H1 (cell line): ENCODE data around the gene MXRA7. TPM values are rescaled to one million over a fixed set of nuclear protein-coding genes. Genes with fewer than 3 reads are reported as not detected.

Source experiments
- CTCF ChIA-PET: fragments of 300-600 bp; sonication (Branson Sonifier 250); formaldehyde crosslinking; loops from one replicate; lab custom pipeline; 2021; ENCODE audit not compliant: partially characterized antibody; lab: Charles Lee
- POLR2A ChIA-PET: fragments of 300-600 bp; sonication (Branson Sonifier 250); formaldehyde crosslinking; loops from one replicate; lab custom pipeline; 2021; ENCODE audit warnings: inconsistent platforms; ENCODE audit not compliant: partially characterized antibody; lab: Charles Lee
- DNase-seq, 2 experiments: peaks; one replicate each; pipeline versions ENCODE4 v3.0.0 to v3.0.0-alpha.2; 2010 to 2022; ENCODE audit warnings: low spot score in 2 of 2, low read depth in 1 of 2, mixed read lengths in 1 of 2
- FAIRE-seq: peaks from 2 replicates; lab custom pipeline; 2011; peaks lifted over from hg19 to GRCh38; lab: Jason Lieb, UNC
- H2AFZ ChIP-seq: 2 replicates; pipeline ENCODE4 v1.8.1; 2012; ENCODE audit warnings: low read length, inconsistent platforms
- H2AK5ac ChIP-seq: 2 replicates; pipeline ENCODE4 v1.6.1; 2013; ENCODE audit warnings: low read depth, low read length
- H2BK120ac ChIP-seq: replicated peaks from 2 replicates; pipeline ENCODE3; 2013; ENCODE audit warnings: low read depth, low read length, inconsistent platforms
- H2BK12ac ChIP-seq: 2 replicates; pipeline ENCODE4 v1.6.1; 2013; ENCODE audit warnings: low read depth, low read length
- H2BK15ac ChIP-seq: 2 replicates; pipeline ENCODE4 v1.6.1; 2013; ENCODE audit warnings: low read length
- H2BK20ac ChIP-seq: 2 replicates; pipeline ENCODE4 v1.6.1; 2013; ENCODE audit warnings: low read length
- H2BK5ac ChIP-seq: 2 replicates; pipeline ENCODE4 v1.6.1; 2013; ENCODE audit warnings: low read depth, low read length
- H3K14ac ChIP-seq: 2 replicates; pipeline ENCODE4 v1.6.1; 2013; ENCODE audit warnings: inconsistent platforms; ENCODE audit not compliant: insufficient read length
- H3K18ac ChIP-seq: 2 replicates; pipeline ENCODE4 v1.6.1; 2013; ENCODE audit warnings: low read length; ENCODE audit errors: extremely low read depth
- H3K23ac ChIP-seq: 2 replicates; pipeline ENCODE4 v1.6.1; 2013; ENCODE audit warnings: inconsistent platforms; ENCODE audit not compliant: insufficient read length
- H3K23me2 ChIP-seq: 2 replicates; pipeline ENCODE4 v1.6.1; 2013; ENCODE audit warnings: low read depth, low read length
- H3K27ac ChIP-seq: 2 replicates; pipeline ENCODE4 v1.6.1; 2011; ENCODE audit warnings: low read depth, low read length, inconsistent platforms
- H3K27me3 ChIP-seq, 4 experiments: replicated peaks in 1 of 4; 1 replicate in 1 of 4; 2 replicates in 3 of 4; pipeline versions ENCODE4 v1.6.1 to v1.8.1; 2011 to 2013; ENCODE audit warnings: low read length in 3 of 4, mild to moderate bottlenecking in 3 of 4, inconsistent platforms in 2 of 4, mixed read lengths in 2 of 4, moderate library complexity in 1 of 4; ENCODE audit not compliant: control insufficient read depth in 3 of 4, insufficient read depth in 3 of 4; ENCODE audit errors: extremely low read depth in 1 of 4
- H3K36me3 ChIP-seq, 4 experiments: 2 replicates each; pipeline versions ENCODE4 v1.6.1 to v1.8.1; 2011 to 2013; ENCODE audit warnings: mild to moderate bottlenecking in 4 of 4, low read length in 3 of 4, moderate library complexity in 2 of 4, control low read depth in 1 of 4, inconsistent platforms in 1 of 4; ENCODE audit not compliant: insufficient read depth in 4 of 4, control insufficient read depth in 2 of 4
- H3K4ac ChIP-seq: replicated peaks from 2 replicates; pipeline ENCODE3; 2013; ENCODE audit warnings: low read length, low read depth, mixed read lengths, inconsistent platforms; ENCODE audit not compliant: insufficient read length
- H3K4me1 ChIP-seq, 4 experiments: replicated peaks in 1 of 4; 1 replicate in 1 of 4; 2 replicates in 3 of 4; pipeline versions ENCODE4 v1.6.1 to v1.8.1; 2011 to 2013; ENCODE audit warnings: low read length in 3 of 4, inconsistent platforms in 2 of 4, mixed read lengths in 1 of 4; ENCODE audit not compliant: insufficient read depth in 4 of 4, control insufficient read depth in 3 of 4
- H3K4me2 ChIP-seq, 2 experiments: 2 replicates each; pipeline versions ENCODE4 v1.6.1 to v1.8.1; 2011 to 2013; ENCODE audit warnings: low read depth in 2 of 2, low read length in 2 of 2, control low read depth in 1 of 2, inconsistent platforms in 1 of 2, mild to moderate bottlenecking in 1 of 2; ENCODE audit not compliant: insufficient read depth in 1 of 2
- H3K4me3 ChIP-seq, 4 experiments: fragments of 200-600, 300-600 bp in 1 of 4; sonication (generic), shearing (Covaris generic), sonication (Bioruptor Twin) in 1 of 4; 2 replicates each; pipeline versions ENCODE4 v1.5.1 to v1.8.1; 2011 to 2016; ENCODE audit warnings: low read length in 4 of 4, low read depth in 3 of 4, control low read depth in 2 of 4, inconsistent platforms in 2 of 4, mild to moderate bottlenecking in 2 of 4, mixed read lengths in 1 of 4, moderate library complexity in 1 of 4; ENCODE audit not compliant: insufficient read depth in 2 of 4; ENCODE audit errors: extremely low read depth in 1 of 4
- H3K56ac ChIP-seq: replicated peaks from 2 replicates; pipeline ENCODE3; 2013; ENCODE audit warnings: low read depth, mild to moderate bottlenecking, mixed read lengths, low read length, inconsistent platforms; ENCODE audit not compliant: insufficient read length
- H3K79me1 ChIP-seq: 2 replicates; pipeline ENCODE4 v1.6.1; 2013; ENCODE audit warnings: low read depth, low read length, control low read depth
- H3K79me2 ChIP-seq, 2 experiments: 2 replicates each; pipeline versions ENCODE4 v1.6.1 to v1.8.1; 2012 to 2013; ENCODE audit warnings: low read length in 2 of 2, mild to moderate bottlenecking in 2 of 2, inconsistent platforms in 1 of 2; ENCODE audit not compliant: insufficient read depth in 2 of 2, control insufficient read depth in 1 of 2
- H3K9ac ChIP-seq, 4 experiments: replicated peaks in 1 of 4; 1 replicate in 1 of 4; 2 replicates in 3 of 4; pipeline versions ENCODE4 v1.6.1 to v1.8.1; 2011 to 2013; ENCODE audit warnings: low read depth in 3 of 4, low read length in 3 of 4, control low read depth in 2 of 4, mild to moderate bottlenecking in 2 of 4, moderate library complexity in 2 of 4, inconsistent platforms in 1 of 4; ENCODE audit errors: extremely low read depth in 1 of 4
- H3K9me3 ChIP-seq, 2 experiments: 2 replicates each; pipeline versions ENCODE4 v1.6.1 to v1.8.1; 2012 to 2013; ENCODE audit warnings: mild to moderate bottlenecking in 2 of 2, moderate library complexity in 2 of 2, control low read depth in 1 of 2, inconsistent platforms in 1 of 2, low read depth in 1 of 2, low read length in 1 of 2, mixed read lengths in 1 of 2; ENCODE audit not compliant: insufficient read depth in 2 of 2
- H4K20me1 ChIP-seq, 2 experiments: replicated peaks in 1 of 2; 2 replicates each; pipeline versions ENCODE3 to v1.8.1; 2011 to 2013; ENCODE audit warnings: inconsistent platforms in 2 of 2, low read length in 2 of 2, mild to moderate bottlenecking in 1 of 2; ENCODE audit not compliant: insufficient read depth in 2 of 2, control insufficient read depth in 1 of 2
- H4K5ac ChIP-seq: 2 replicates; pipeline ENCODE4 v1.6.1; 2013; ENCODE audit warnings: low read length, low read depth, mixed read lengths, inconsistent platforms; ENCODE audit not compliant: insufficient read length
- H4K8ac ChIP-seq: 2 replicates; pipeline ENCODE4 v1.8.0; 2013; ENCODE audit warnings: mild to moderate bottlenecking, moderate library complexity, low read length, inconsistent platforms; ENCODE audit not compliant: insufficient read depth; ENCODE audit errors: extremely low read depth
- H4K91ac ChIP-seq: replicated peaks from 2 replicates; pipeline ENCODE3; 2013; ENCODE audit warnings: low read length, mixed read lengths, inconsistent platforms; ENCODE audit not compliant: insufficient read length
- CBX5 ChIP-seq: fragments of 300-800, 300-1000 bp; sonication (generic); IDR thresholded peaks from 2 replicates; pipeline ENCODE4 v1.7.1; 2016; ENCODE audit warnings: antibody characterized with exemption, low read length, low read depth
- CTBP2 ChIP-seq: IDR thresholded peaks from 2 replicates; pipeline ENCODE4 v1.7.0; 2011; ENCODE audit warnings: borderline replicate concordance, mild to moderate bottlenecking, moderate library complexity, mixed read lengths, low read length; ENCODE audit not compliant: insufficient read depth, insufficient read length
- JUN ChIP-seq: IDR thresholded peaks from 2 replicates; pipeline ENCODE4 v1.6.1; 2011; ENCODE audit warnings: low read depth, mild to moderate bottlenecking, improper control_type of control experiment, low read length
- POLR2AphosphoS5 ChIP-seq: IDR thresholded peaks from 2 replicates; pipeline ENCODE4 v1.6.1; 2011; ENCODE audit warnings: low read depth, low read length
- POU5F1 ChIP-seq: IDR thresholded peaks from 2 replicates; pipeline ENCODE4 v1.6.1; 2011; ENCODE audit warnings: low read depth, mild to moderate bottlenecking, low read length, moderate library complexity
- RXRA ChIP-seq: IDR thresholded peaks from 2 replicates; pipeline ENCODE4 v1.6.1; 2011; ENCODE audit warnings: low read depth, mild to moderate bottlenecking, low read length, moderate library complexity; ENCODE audit not compliant: insufficient read depth
- SAP30 ChIP-seq: fragments of 300-600 bp; sonication (generic); IDR thresholded peaks from 2 replicates; pipeline ENCODE4 v1.7.1; 2012; ENCODE audit warnings: low read length, moderate library complexity, mild to moderate bottlenecking, inconsistent platforms; ENCODE audit not compliant: insufficient read depth, insufficient replicate concordance
- TCF12 ChIP-seq: IDR thresholded peaks from 2 replicates; pipeline ENCODE4 v1.6.1; 2011; ENCODE audit warnings: low read depth, mild to moderate bottlenecking, low read length
- TEAD4 ChIP-seq: IDR thresholded peaks from 2 replicates; pipeline ENCODE4 v1.6.1; 2012; ENCODE audit warnings: low read depth, low read length, inconsistent platforms, mixed read lengths
- WGBS, 2 experiments: shearing (Covaris generic) in 1 of 2; methylation state at CpG; one replicate each; pipeline versions ENCODE4 v1.1.6 to v1.1.7; 2013 to 2015; ENCODE audit warnings: low lambda C conversion rate in 2 of 2, mixed read lengths in 2 of 2, inconsistent platforms in 1 of 2, low coverage in 1 of 2, missing lambda C conversion rate in 1 of 2; ENCODE audit not compliant: insufficient replicate concordance in 2 of 2, insufficient coverage in 1 of 2, insufficient read length in 1 of 2; ENCODE audit errors: extremely low coverage in 1 of 2, missing lambda C conversion rate in 1 of 2; 5-methylcytosine and 5-hydroxymethylcytosine counted together
- polyA plus RNA-seq, 7 experiments: library from polyadenylated mRNA; depleted of rRNA in 3 of 7; stranded (reverse) in 5 of 7; unstranded in 2 of 7; fragments of >200 nt in 5 of 7; fragments of 200-250 nt in 2 of 7; gene quantifications; 1 replicate in 5 of 7; 2 replicates in 1 of 7; 4 replicates in 1 of 7; pipeline versions ENCODE4 v1.2.1 to v1.2.3, GENCODE V29; 2011 to 2013; ENCODE audit warnings: missing spikeins in 2 of 7, mixed read lengths in 2 of 7
- total RNA-seq: library from RNA; stranded (reverse); fragmentation: NEBNext Ultra II Directional; extraction: Animal tissue kit (Norgen Biotek cat#: 25700); gene quantifications from 2 replicates; pipeline ENCODE4 v1.2.1, GENCODE V29; 2021
- TF ChIP-seq, protein P1 (sequence below): IDR thresholded peaks from 2 replicates; pipeline ENCODE4 v1.6.1; 2011; ENCODE audit warnings: low read depth, mild to moderate bottlenecking, low read length; ENCODE audit not compliant: insufficient read depth

The MXRA7 gene
- total and polyA plus RNA-seq, 2 of the 8 experiments (the other 6 are each of a cell fraction or from before 2014, with no cell fraction given) = 17.8 to 26.6 TPM

DNA sequence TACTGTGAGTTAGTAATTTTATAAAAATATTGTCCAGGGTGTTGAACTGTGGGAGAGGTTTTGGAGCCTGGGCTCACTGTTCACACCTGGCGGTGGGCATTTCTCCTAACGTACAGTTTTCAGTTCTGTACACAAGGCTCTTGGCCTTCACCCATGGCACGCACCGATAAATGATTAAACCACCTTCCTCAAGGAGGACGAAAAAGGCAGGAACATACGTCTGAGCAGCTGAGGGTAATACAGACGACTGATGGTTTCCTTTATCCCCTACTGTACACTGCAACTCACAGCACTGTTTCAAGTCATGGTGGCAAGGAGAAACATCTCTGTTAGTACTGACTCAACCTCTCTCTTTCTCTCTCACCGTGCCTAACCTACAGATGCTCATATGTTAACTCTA lies 65.8 kb downstream of the MXRA7 start:
- no peak overlapping the region for H3K14ac ChIP-seq
- DNase-seq = no peak
- no peak overlapping the region for H2BK5ac ChIP-seq
- no peak overlapping the region for H4K91ac ChIP-seq
- H2BK20ac ChIP-seq = no peak overlapping the region
- H3K18ac ChIP-seq = no peak overlapping the region
- H4K8ac ChIP-seq = no peak overlapping the region
- H2BK15ac ChIP-seq = no peak overlapping the region
- H3K4me2 ChIP-seq = no peak overlapping the region
- H4K20me1 ChIP-seq = no peaks in the 10 kb centered on the region
- TF ChIP-seq CBX5 = no peak
- no peak for TF ChIP-seq POLR2AphosphoS5
- no peak for TF ChIP-seq TCF12
- TF ChIP-seq TEAD4 = no peak
- TF ChIP-seq JUN = no peak
- TF ChIP-seq RXRA = no peak
- TF ChIP-seq SAP30 = no peak
- TF ChIP-seq, protein P1, sequence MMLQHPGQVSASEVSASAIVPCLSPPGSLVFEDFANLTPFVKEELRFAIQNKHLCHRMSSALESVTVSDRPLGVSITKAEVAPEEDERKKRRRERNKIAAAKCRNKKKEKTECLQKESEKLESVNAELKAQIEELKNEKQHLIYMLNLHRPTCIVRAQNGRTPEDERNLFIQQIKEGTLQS = no peak
- TF ChIP-seq POU5F1 = no peak
- no peak for TF ChIP-seq CTBP2
- H3K27ac ChIP-seq = no peak overlapping the region
- no peak overlapping the region for H4K5ac ChIP-seq
- H3K23ac ChIP-seq = no peak overlapping the region
- no peaks in the 10 kb centered on the region for H3K36me3 ChIP-seq
- no peak overlapping the region for H2BK120ac ChIP-seq
- no peak overlapping the region for H3K4me3 ChIP-seq
- POLR2A ChIA-PET = no interaction called here
- no peak overlapping the region for H2AK5ac ChIP-seq
- H2BK12ac ChIP-seq = no peak overlapping the region
- H3K9ac ChIP-seq = no peak overlapping the region
- H3K4ac ChIP-seq = no peak overlapping the region
- no peaks in the 10 kb centered on the region for H3K79me1 ChIP-seq
- no peak overlapping the region for H2AFZ ChIP-seq
- H3K4me1 ChIP-seq = peaks cover 0 to 3% (median 3%) of the 10 kb centered on the region in 4 experiments; a peak in 2 of 7 replicates
- FAIRE-seq = no peak
- H3K56ac ChIP-seq = no peak overlapping the region
- H3K9me3 ChIP-seq = no peaks in the 10 kb centered on the region
- 90% methylated on average over 8 of the region's 8 CpGs; no CpG with 5 or more reads in 1 of the 2 experiments for WGBS, 2 experiments
- H3K23me2 ChIP-seq = no peaks in the 10 kb centered on the region
- H3K27me3 ChIP-seq = no peaks in the 10 kb centered on the region
- CTCF ChIA-PET = interaction anchor here (2.1 kb wide), 1 partner anchor 21 kb away, joined by 7 read pairs; no protein-coding TSS in a partner anchor
- no peaks in the 10 kb centered on the region for H3K79me2 ChIP-seq
